ENCODE results near the gene ORAI2.
"Not testable (repeated sequence)": the region's sequence is repeated elsewhere in the genome, so short reads cannot be mapped to it uniquely, and the experiment has no call there.

The ORAI2 gene

GRCh38 chr7:102467581-102468477 lies 34.5 kb downstream of the ORAI2 start:
- no peak for FAIRE-seq
- no peak for DNase-seq (ENCODE audit: insufficient read length, low spot score)

- no peak for DNase-seq (ENCODE audit: insufficient read length, low spot score)
- no peak for FAIRE-seq
Observed at GRCh38 chr7:102468478-102469350, 35.3 kb downstream of the ORAI2 start.

GRCh38 chr7:102469351-102469971 lies 36.1 kb downstream of the ORAI2 start:
- DNase-seq (ENCODE audit: insufficient read length, low spot score) (no peak), FAIRE-seq (no peak)

GRCh38 chr7:102469972-102470825 lies 36.8 kb downstream of the ORAI2 start:
- DNase-seq (ENCODE audit: insufficient read length, low spot score) (no peak), FAIRE-seq (no peak)

- no peak for DNase-seq (ENCODE audit: insufficient read length, low spot score)
- no peak for FAIRE-seq
Observed at GRCh38 chr7:102471791-102472125, 38.4 kb downstream of the ORAI2 start.

- FAIRE-seq: no peak
- no peak for DNase-seq (ENCODE audit: insufficient read length, low spot score)
Observed at GRCh38 chr7:102472126-102473041, 39.0 kb downstream of the ORAI2 start.

GRCh38 chr7:102473271-102473991 lies 40.1 kb downstream of the ORAI2 start:
- no peak for DNase-seq (ENCODE audit: insufficient read length, low spot score)
- FAIRE-seq: no peak

- not testable (repeated sequence) for DNase-seq (ENCODE audit: insufficient read length, low spot score)
Observed at GRCh38 chr7:102474116-102474515, 40.7 kb downstream of the ORAI2 start.

GRCh38 chr7:102474736-102475435 lies 41.5 kb downstream of the ORAI2 start:
- not testable (repeated sequence) for FAIRE-seq; DNase-seq (ENCODE audit: insufficient read length, low spot score)

More at GRCh38 chr7:102474116-102474515, 40.7 kb downstream of the ORAI2 start:
- FAIRE-seq: not testable (repeated sequence)

- FAIRE-seq; DNase-seq (ENCODE audit: insufficient read length, low spot score): not testable (repeated sequence)
Observed at GRCh38 chr7:102478314-102479208, 45.2 kb downstream of the ORAI2 start, which contains the start of gene POLR2J. TSS of gene POLR2J (minus strand) at chr7:102478922. CDS start at chr7:102478860, 62 bp downstream.

GRCh38 chr7:102479209-102479584 lies 45.8 kb downstream of the ORAI2 start:
- FAIRE-seq; DNase-seq (ENCODE audit: insufficient read length, low spot score): not testable (repeated sequence)

- FAIRE-seq; DNase-seq (ENCODE audit: insufficient read length, low spot score): not testable (repeated sequence)
Observed at GRCh38 chr7:102479982-102480637, 46.7 kb downstream of the ORAI2 start.

GRCh38 chr7:102481962-102482361 lies 48.6 kb downstream of the ORAI2 start:
- FAIRE-seq; DNase-seq (ENCODE audit: insufficient read length, low spot score): not testable (repeated sequence)

GRCh38 chr7:102484317-102484716 lies 50.9 kb downstream of the ORAI2 start:
- not testable (repeated sequence) for DNase-seq (ENCODE audit: insufficient read length, low spot score); FAIRE-seq

GRCh38 chr7:102490529-102491075 lies 57.2 kb downstream of the ORAI2 start:
- not testable (repeated sequence) for DNase-seq (ENCODE audit: insufficient read length, low spot score); FAIRE-seq

Data from GM19239 (cell line).